ENCODE measurements around the gene SEC11A.
A peak's percentile ranks its signal among the peaks of the same experiment; 100 is the strongest.
"Not testable (repeated sequence)": the region's sequence is repeated elsewhere in the genome, so short reads cannot be mapped to it uniquely, and the experiment has no call there.

The SEC11A gene

DNA sequence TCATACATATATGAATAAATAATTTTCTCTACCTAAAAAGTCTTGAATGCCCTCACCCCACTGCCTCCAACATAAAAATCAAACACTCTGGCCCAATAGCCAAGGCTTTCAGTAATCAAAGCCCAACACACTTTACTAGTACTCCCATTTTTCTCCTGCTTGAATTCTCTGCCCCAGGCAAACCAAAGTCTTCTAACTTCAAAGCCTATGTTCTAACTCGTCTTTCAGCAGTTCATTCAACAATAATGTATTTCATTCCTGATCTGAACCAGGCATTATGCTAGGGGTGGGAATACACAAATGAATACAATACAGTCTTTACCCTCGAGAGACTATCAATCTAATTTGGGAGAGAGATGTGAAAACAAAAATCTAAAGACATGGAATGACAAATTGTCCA, 21.1 kb upstream of the SEC11A start:
- DNase-seq (ENCODE audit: low spot score): no peak

DNA sequence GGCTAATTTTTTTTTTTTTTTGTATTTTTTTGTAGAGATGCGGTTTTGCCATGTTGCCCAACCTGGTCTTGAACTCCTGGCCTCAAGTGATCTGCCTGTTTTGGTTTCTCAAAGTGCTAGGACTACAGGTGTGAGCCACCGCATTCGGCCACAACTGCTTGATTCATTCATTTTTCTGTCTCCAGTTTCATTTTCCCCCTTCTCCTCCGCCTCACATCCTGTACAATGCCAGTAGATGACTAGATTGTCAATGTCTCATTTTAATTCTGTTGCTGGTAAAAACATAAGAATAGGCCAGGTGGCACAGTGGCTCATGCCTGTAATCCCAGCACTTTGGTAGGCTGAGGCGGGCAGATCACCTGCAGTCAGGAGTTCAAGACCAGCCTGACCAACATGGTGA, 20.4 kb upstream of the SEC11A start:
- DNase-seq (ENCODE audit: low spot score): peak; percentile 86

DNA sequence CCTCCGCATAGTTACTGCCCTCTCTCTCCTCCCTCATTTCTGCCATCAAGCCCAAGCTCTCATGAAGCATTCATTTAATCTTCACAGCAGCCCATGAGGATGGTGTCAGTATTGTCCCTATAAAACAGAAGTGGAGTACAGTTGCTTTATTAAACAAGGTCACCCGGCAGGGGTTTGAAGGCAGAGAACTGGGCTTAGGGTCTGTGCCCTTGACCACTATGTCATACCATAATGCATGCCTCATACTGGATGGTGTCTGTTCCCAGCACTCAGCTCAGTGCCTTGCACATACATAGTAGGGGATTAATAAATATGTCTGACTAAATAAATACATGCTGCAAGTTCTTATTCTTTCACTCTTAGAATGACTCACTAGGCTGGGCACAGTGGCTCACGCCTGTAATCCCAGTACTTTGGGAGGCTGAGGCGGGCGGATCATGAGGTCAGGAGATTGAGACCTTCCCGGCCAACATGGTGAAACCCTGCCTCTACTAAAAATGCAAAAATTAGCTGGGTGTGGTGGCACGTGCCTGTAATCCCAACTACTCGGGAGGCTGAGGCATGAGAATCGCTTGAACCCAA, 19.6 kb upstream of the SEC11A start:
- not testable (repeated sequence) for DNase-seq (ENCODE audit: low spot score)

DNA sequence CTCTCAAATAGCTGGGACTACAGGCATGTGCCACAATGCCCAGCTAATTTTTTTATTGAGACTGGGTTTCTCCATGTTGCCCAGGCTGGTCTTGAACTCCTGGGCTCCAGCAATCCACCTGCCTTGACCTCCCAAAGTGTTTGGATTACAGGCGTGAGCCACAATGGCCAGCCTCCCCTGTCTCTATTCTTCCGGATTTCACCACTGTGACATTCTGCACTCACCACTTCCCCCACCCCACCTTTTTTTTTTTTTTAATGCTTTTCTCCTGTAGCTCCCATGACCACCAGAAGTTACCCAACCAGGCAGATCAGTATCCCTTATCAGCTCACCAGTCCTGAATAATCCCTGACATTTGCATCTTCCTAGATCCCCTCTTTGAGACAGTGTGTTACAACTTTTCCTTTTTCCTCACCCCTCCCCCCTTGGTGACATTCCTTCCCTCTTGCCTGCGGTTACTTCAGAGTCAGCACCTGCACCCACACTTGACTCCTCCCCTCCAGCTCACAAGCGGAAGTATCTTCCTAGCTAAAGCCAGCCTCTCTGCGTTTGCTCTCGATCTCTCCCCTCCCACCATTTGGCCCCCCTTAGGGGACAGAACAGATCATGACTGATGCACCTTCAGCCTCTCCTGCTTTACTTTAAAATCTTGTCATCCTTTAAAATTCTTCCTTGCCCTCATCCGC, 19.0 kb upstream of the SEC11A start:
- peak; percentile 71 for DNase-seq (ENCODE audit: low spot score)

DNA sequence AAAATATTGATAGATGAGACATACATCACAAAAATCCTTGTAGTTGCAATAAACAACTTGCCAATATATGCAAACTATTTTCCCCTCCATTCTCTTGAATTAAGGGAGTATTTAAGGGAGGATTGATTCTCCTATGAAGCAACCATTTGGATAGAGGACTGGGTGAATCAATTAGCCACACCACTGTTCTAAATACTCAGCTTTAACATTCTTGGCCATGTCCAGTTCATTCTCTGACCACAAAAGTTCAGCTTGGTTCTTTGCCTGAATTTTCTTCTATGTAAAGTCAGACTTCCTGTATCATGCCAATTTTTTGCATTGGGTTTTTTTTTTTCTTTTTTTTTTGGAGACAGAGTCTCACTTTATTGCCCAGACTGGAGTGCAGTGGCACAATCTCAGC, 15.8 kb upstream of the SEC11A start:
- DNase-seq (ENCODE audit: low spot score): no peak

DNA sequence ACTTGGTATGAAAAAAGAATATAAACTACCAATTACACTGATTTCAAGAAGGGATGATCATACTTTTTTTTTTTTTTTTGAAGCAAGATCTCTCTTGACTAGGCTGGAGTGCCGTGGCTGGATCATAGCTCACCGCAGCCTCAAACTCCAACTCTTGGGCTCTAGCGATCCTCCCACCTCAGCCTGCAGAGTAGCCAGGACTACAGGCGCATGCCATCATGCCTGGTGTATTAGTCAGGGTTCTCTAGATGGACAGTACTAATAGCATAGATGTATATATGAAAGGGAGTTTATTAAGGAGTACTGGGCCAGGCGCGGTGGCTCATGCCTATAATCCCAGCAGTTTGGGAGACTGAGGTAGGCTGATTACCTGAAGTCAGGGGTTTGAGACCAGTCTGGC, 11.5 kb upstream of the SEC11A start:
- no peak for DNase-seq (ENCODE audit: low spot score)

DNA sequence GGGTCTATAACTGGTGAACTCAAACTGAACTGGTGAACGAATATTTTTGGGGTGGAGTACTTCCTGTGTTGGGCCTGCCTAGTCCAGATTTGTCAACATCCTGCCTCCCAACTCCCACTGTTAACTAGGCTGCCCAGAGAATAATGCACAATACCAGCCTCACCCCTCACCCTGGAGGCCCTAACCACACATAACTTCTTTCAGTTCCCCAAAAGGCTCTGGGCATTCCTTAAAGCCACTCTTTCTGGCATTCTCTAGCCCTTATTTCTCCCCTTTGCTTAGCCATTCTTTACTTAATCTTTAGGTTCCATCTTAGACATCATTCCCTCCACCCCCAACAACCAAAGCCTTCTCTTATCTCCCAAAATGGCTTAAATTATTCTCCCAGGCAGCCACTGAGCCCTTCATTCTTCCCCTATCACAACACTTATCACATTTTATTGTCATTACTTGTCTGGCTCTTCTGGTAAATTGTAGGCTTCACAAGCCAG, 9.1 kb upstream of the SEC11A start:
- DNase-seq (ENCODE audit: low spot score): peak; percentile 58

DNA sequence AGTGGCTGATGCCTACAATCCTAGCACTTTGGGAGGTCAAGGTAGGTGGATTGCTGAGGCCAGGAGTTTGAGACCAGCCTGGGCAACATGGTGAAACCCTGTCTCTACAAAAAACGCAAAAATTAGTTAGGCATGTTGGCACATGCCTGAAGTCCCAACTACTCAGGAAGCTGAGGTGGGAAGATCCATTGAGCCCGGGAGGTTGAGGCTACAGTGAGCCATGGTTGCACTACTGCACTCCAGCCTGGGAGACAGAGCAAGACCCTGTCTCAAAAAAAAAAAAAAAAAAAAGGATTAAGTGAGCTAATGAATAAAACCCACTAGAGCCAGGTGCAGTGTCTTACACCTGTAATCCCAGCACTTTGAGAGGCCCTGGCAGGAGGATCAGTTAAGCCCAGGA, 6.7 kb upstream of the SEC11A start:
- DNase-seq (ENCODE audit: low spot score): no peak

DNA sequence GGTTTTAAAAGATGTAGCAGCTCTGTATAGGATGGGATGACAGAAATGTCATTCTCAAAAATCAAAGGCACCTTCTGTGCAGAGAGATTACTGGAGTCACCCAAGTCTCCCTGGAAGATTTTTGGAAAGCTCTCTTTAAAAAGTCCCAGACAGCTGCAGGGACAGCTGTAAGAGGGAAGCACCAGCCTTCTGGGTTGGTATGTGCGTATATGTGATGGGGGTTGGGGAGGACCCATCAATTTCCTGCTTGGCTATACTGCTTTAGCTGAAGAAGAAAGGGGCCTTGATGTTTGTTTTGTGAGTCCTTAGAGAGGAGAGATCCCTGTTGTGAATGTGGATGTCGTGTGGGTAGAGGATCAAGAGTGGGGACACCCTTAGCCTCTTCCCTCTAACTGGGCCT, 5.4 kb upstream of the SEC11A start:
- no peak for DNase-seq (ENCODE audit: low spot score)

DNA sequence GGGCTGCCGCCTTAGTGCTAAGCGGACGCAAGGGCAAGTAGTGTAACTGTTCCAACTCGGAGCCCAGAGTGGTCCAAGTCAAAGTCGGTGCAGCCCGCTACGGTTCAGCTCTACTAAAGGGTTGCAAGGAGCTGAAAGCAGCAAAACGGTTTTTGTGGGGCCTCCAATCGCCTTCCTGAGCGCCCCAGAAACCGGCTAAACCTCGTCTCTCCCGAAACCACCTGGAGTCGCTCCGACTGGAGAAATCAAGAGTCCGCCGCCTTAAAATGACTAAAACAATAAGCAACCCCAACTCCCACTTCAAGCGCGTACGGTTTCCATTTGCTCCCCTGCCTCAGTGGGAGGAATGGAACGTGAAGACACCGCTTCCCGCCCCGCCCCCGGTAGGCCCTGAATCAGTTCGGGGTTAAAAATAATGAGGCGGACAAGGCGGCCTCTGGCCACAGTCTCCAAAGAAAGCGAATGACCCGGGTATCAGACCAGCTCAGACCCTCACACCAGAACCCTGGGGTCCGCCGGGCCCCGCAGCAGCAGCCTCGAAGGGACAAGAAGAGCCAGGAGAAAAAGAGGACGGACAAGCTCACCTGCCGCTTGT, 401 bp downstream of the SEC11A start:
- no peak for DNase-seq (ENCODE audit: low spot score)

DNA sequence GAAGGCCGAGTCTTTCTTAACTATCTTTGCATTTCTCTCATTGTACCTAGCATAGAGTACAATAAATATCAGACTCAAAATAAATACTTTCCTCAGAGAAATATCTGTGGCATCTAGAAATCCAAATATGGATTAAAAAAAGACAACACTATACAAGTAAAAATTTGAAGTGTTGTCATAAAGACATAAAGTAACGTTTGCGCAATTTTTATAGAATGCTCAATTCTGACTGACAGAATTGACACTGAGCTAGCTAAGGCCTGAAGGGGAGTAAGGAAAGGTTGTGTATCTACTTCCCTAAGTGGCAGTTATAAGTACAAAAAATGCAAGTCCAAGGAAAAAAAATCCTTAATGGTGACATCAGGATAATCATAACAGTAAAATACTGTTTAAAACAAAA, 1.1 kb downstream of the SEC11A start:
- DNase-seq (ENCODE audit: low spot score): no peak

DNA sequence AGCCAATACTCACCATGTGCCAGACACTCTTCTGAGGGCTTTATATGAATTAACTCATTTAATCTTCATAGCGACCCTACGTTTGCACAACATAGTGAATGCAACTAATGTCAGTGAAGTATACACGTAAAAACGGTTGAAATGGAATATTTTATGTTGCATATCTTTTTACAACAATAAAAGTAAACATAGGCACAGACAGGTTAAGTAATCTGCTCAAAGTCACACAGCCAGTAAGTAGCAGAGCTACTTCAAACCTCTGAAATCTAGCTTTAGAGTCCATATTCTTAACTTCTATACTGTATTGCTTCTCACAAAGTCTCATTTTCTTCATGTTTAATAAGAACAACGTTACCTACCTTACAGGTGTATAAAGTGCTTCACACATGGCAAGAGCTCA, 1.6 kb downstream of the SEC11A start:
- DNase-seq (ENCODE audit: low spot score): no peak

DNA sequence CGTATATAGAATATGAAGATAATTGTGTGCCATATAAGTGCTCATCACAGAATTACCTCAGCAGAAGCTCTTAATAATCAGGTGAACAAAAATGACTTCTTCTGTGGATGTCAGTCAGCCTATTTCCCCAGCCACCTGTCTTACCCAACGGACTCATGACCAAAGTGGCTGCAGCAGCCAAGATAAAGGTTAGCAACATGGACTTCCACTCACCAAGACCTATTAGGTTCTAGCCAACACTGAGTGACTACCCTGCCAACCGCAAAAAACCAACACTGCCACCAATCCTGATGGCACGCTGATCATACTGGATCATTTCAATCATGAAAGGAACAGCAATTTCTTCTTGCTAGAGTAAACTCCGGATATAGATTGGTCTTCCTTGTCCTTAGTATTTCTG, 12.1 kb downstream of the SEC11A start:
- no peak for DNase-seq (ENCODE audit: low spot score)

DNA sequence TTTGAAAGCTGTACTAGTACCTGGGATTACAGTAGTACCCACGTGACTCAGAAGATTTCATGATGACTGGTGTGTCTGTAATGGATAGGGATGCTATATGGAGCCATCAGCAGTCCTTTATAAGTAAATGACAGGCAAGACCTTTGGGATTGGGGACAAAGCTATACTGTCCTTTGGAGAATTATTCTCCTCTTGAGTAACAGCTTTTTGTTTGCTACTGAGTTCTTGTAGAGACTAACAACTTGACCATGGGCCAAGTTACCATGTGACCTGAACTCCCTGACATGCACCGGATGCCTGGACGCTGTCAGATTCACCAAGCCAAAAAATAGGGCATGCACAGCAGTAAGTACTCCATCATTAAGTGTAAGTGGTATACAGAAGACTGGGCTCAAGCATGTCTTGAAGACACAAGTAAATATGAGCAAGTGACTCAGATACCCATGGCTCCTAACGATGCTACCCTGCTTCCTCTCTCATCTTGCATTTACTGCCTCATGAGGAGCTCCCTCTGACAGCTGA, 12.9 kb downstream of the SEC11A start:
- no peak for DNase-seq (ENCODE audit: low spot score)

DNA sequence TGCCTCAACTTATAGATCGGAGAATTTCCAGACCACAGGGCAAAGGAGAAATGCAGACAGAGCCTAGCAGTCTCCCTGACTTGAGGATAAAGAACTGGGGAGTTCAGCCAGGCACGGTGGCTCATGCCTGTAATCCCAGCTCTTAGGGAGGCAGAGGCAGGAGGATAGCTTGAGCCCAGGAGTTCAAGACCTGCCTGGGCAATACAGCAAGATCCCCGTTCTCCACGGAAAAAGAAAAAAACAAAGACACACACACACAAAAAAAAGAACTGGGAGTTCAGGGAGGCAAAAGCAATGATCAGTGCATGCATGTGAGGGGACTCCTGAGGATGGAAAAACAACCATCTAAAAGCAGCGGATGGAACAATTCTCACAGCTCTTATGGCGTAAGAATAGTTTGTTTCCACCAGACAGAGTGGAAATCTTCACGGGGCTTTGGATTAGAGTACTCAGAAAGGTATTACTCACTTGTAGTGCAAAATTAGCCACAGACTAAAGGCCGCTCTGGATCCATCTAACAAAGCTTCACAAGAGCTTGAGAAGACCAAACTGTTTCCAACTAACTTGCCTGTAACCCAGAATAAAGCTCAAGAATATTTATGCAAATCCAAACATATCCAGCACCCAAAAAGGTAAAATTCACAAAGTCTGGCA, 16.3 kb downstream of the SEC11A start:
- no peak for DNase-seq (ENCODE audit: low spot score)

DNA sequence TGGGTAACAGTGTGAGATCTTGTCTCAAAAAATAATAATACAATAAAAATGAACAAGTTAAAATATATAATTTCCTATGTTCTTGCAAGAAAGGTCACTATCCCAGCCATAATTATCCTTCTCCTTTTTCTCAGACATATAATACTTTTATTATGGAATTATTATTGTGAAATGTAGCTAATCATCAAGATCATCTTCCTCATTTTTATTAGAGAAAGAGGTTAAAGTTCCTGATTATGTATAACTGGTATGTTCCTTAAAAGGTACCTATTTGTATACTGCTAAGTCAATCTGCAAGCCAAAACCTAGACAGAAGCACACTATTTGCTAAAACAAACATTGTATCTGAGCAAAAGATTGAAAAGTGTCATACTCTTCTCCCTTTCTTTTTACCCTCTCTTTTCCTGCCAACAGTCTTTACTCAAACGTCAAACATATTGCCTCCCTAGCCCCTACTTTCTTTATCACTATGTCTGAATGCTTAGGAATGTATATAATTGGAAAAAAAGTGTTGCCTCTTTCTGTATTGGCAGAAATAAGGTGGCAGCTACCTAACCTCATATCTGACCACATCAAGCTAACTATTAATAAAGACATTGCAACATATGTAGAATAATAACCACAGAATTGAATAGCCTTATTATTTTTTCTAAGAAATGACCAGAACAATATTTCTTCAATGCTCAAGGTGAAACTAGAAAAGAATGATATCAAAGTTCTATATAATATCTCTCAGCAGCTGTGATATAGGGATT, 18.5 kb downstream of the SEC11A start:
- no peak for DNase-seq (ENCODE audit: low spot score)

DNA sequence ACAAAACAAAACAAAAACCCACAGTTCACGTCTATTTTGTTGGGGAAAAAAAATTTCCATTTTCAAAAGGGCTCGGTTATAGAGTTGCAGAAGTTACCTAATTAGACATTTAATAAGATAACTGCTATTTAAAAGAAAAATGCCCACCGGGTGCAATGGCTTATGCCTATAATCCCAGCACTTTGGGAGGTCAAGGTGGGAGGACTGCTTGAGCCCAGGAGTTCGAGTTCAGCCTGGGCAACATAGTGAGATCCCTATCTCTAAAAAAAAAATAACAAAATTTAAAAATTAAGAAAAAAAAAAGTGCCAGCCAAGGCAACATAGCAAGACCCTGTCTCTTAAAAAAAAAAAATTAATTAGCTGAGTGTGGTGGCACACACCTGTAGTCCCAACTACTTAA, 19.2 kb downstream of the SEC11A start:
- DNase-seq (ENCODE audit: low spot score): no peak

DNA sequence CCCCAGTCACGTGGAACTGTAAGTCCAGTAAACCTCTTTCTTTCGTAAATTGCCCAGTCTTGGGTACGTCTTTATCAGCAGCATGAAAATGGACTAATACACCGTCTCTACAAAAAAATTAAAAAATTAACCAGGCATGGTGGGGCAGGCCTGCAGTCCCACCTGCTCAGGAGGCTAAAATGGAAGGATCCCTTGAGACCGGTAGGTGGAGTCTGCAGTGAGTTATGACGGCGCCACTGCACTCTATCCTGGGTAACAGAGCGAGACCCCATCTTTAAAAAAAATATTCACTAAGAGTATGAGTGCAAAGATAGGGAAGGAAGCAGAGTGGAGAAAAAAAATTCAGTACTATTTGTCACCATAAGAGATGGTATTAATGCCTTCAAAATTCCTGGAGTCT, 25.6 kb downstream of the SEC11A start:
- no peak for DNase-seq (ENCODE audit: low spot score)

DNA sequence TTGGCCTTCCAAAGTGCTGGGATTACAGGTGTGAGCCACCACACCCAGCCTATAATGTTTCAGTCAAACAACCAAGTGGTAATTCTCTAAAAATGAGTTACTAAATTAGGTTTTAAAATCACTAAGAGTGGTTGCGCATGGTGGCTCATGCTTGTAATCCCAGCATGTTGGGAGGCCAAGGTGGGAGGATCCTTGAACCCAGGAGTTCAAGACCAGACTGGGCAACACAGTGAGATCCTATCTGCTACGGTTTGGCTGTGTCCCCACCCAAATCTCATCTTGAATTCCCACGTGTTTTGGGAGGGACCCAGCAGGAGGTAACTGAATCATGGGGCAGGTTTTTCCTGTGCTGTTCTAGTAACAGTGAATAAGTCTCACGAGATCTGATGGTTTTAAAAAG, 26.1 kb downstream of the SEC11A start:
- no peak for DNase-seq (ENCODE audit: low spot score)

DNA sequence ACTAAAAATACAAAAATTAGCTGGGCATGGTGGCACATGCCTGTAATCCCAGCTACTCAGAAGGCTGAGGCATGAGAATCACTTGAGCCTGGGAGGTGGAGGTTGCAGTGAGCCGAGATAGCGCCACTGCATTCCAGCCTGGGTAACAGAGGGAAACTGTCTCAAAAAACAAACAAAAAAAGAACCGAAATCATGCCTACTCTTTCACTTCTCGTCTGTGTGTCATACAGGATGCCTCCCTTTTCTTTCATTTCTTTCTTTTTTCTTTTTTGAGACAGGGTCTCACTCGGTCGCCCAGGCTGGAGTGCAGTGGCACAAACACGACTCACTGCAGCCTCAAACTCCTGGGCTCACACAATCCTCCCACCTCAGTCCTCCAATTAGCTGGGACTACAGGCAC, 29.5 kb downstream of the SEC11A start:
- DNase-seq (ENCODE audit: low spot score): not testable (repeated sequence)

DNA sequence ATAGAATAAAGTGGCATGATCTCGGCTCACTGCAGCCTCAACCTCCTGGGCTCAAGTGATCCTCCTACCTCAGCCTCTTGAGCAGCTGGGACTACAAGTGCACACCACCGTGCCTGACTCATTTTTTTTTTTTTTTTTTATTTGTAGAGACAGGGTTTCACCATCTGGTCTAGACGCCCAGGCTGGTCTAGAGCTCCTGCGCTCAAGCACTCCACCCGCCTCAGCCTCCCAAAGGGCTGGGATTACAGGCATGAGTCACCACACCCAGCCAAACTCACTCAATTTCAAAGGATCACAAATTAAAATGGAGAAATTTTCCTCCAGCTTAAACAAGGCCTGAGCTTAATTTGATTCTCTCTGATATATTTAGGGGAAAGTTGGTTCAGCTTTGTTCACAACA, 30.6 kb downstream of the SEC11A start:
- DNase-seq (ENCODE audit: low spot score): no peak

DNA sequence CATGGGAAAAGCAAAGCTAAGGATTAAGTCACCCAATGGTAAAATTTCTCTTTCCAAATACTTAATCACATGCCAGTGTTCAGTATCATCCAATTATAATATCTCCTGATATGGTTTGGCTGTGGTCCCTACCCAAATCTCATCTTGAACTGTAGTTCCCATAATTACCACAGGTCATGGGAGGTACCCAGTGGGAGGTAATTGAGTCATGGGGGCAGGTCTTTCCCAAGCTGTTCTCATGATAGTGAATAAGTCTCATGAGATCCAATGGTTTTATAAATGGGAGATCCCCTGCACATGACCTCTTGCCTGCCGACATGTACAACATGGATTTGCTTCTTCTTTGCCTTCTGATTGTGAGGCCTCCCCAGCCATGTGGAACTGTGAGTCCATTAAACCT, 31.8 kb downstream of the SEC11A start:
- DNase-seq (ENCODE audit: low spot score): no peak

Measured in CD4-positive, alpha-beta T cell treated with Interleukin-2 at 100 ng/mL for 4 hours (primary cell).